GM18951 (cell line): ENCODE results near the gene CMTR2.
"Not testable (repeated sequence)": the region's sequence is repeated elsewhere in the genome, so short reads cannot be mapped to it uniquely, and the experiment has no call there.

ENCODE experiments used
- POLR2A ChIP-seq: IDR thresholded peaks from 4 replicates; pipeline ENCODE4 v1.6.1; 2011; ENCODE audit warnings: mild to moderate bottlenecking; ENCODE audit not compliant: insufficient read length, insufficient read depth; ENCODE audit errors: extremely low read depth
- in situ Hi-C: fragments of 300-500 bp; cut with MboI; formaldehyde crosslinking; loops from one replicate; pipeline ENCODE4 v1.12.0; 2022; ENCODE audit warnings: low sequenced_read_pairs, mixed read lengths, inconsistent platforms; ENCODE audit not compliant: unreplicated experiment

Gene CMTR2

DNA sequence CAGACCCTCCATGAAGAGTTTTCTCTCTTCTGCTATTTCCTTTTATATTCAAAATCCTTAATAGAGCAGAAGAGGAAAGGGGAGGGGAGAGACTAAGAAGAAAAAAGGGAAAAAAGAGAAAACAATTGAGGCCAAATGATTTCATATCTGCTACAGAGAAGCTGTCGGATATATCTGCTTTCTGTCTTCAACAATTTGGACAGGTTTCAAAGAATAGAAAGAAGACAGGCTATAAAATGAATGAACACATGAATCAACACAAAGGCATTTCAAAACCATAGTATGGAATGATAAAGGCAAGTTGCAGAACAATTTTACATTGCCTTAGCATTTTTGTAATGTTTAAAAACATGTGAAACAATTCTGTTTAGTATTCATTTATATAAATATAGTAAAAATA, 4.7 kb upstream of the CMTR2 start:
- in situ Hi-C loops, result no loop called here
- TF ChIP-seq POLR2A, result no peak

DNA sequence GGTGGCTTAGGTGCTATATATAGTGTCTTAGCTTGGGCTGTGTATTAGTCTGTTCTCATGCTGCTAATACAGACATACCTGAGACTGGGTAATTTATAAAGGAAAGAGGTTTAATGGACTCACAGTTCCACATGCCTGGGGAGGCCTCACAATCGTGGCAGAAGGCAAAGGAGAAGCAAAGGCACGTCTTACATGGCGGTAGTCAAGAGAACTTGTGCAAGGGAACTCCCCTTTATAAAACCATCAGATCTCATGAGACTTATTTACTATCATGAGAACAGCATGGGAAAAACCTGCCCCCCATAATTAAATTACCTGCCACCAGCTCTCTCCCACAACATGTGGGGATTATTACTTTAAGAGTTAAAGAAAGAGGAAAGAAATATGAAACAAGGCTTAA, 2.9 kb upstream of the CMTR2 start:
- in situ Hi-C loops, result not testable (repeated sequence)

DNA sequence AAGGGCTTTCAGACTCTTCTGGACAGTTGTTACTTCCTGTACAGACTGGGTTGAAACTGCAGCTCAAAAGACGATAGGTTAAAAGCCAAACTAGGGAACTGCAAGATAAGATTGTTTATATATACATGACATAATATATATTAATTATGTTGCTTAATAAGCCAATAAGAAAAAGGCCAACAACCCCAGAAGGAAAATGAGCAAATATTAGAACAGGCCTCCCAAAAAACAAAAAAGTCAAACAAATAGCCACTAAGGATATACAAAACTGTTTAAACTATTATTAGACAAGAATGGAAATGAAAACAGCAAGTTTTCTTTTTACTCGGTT, 495 bp upstream of the CMTR2 start:
- in situ Hi-C loops, result no loop called here
- no peak for TF ChIP-seq POLR2A

DNA sequence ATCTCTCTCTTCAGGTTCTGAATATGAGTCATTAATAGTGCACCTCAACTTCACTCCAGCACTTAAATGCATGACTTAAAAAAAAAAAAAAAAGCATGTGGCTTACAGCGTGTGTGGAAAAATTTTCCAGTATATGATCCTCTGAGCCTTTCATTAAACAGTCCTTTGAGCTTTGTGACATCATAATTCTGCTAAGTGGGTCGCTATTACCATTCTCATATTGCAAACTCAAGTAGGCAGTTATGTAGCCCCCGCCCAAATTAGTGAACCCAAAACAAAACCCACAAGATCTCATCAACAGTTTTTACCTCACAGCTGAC, 672 bp downstream of the CMTR2 start:
- in situ Hi-C loops, result no loop called here

DNA sequence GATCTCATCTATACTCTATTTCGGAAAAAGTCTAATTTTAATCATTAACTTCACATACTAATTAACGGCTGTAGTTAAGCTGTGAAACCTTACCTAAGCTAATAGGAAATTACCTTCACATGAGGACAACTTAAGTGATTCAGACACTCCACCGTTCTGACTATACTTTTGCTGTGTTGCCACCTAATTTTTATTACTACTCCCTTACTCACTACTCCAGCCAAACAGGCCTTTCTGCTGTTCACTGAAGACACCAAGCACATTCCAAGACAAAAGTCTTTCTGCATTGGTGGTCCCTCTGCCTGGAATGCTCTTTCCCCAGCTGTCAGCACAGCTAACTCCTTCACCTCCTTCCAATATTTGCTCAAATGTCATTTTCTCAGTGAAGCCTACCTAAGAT, 1.3 kb downstream of the CMTR2 start:
- in situ Hi-C loops, result no loop called here
- no peak for TF ChIP-seq POLR2A

More for the DNA sequence above, 672 bp downstream of the CMTR2 start:
- TF ChIP-seq POLR2A, result no peak

DNA sequence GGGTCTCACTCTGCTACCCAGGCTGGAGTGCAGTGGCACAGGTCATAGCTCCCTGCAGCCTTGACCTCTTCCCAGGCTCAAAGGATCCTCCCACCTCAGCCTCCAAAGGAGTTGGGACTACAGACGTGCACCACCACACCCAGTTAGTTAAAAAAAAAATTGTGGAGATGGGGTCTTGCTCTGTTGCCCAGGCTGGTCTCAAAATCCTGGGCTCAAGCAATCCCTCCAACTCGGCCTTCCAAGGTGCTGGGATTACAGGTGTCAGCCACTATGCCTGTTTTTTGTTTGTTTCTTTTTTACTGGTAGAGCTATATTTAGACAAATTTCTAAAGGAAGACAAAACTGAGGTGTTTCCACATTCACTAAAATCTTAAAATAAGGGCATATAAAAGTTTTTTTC, 1.7 kb downstream of the CMTR2 start:
- in situ Hi-C loops, result no loop called here
- TF ChIP-seq POLR2A, result no peak

DNA sequence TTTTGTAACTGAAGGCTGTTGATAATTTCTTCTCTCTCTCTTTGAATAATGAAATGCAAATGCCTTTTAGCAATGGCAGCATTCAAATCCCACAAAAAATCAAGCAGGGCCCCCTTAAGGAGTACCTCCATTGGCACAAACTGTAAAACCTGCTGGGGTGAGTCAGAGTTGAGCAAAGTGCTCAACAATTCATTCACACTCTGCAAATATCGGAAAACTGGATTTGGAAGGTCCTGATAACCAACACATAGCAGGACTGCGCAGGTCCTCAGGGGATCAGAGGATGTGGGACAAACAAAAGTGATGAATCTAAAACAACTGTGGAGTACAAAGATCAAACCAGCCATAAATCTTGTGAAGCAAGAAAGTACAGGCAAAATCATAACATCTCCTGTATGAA, 5.6 kb downstream of the CMTR2 start:
- TF ChIP-seq POLR2A, result no peak
- in situ Hi-C loops, result no loop called here

DNA sequence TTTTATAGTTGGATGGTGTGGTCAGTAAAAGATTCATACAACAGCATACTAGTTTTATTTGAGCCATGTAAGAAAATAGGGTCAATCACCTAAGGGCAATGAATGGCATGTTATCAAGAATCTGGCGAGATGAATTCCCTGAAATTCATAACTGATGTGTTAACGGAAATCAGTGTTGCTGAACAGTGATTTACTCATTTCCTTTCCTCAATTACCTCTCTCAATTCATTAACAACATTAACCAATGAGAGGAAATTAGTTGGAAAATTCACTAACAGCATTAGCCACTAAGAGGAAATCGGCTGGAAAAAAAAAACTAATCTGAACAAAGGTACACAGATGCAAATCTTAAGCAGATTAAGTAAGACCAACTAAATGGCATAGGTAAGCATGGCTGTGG, 6.3 kb downstream of the CMTR2 start:
- in situ Hi-C loops, result no loop called here
- TF ChIP-seq POLR2A, result no peak

DNA sequence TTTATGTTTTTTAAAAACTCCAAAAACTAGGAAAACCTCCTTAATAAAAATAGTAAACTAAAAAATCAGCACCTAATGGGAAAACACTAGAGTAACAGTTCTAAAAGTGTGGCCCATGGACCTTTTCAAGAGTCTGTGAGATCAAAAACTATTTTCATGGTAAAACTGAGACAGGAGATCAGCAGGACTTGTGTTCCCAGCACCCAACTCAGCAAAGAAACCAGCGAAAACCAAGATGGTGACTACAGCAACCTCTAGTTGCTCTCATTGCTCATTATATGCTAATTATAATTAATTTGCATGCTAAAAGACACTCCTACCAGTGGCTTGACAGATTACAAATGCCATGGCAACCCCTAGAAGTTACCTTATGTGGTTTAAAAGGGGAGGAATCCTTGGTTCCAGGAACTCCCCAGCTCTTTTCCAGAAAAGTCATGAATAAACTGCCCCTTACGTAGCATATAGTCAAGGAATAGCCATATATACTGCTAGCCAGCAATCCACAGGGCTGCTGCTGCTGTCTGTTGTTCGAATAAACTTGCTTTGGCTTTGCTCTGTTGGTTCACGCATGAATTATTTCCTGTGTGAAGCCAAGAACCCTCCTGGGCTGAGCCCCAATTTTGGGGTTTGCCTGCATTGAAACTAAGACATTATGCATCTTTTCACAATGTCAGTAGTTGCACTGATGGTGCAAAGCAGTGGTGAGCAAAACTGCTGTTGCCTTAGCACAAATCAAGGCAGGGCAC, 12.4 kb downstream of the CMTR2 start:
- no peak for TF ChIP-seq POLR2A
- in situ Hi-C loops, result no loop called here

DNA sequence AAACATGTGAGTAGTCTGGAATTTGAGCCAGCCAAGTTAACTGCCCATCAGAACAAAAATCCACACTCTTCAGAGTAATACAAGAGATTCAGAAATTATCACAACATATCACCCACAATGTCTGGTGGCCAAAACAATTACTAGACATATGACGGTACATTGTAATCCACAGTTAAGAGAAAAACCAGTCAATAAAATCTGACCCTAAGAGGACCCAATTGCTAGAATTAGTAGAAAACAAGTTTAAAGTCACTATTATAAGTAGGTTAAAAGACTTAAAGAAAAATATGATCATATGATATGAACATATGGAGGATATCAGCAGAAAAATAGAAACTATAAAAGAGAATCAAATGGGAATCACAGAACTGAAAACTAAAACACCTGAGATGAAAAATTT, 15.8 kb downstream of the CMTR2 start:
- in situ Hi-C loops, result no loop called here
- no peak for TF ChIP-seq POLR2A

DNA sequence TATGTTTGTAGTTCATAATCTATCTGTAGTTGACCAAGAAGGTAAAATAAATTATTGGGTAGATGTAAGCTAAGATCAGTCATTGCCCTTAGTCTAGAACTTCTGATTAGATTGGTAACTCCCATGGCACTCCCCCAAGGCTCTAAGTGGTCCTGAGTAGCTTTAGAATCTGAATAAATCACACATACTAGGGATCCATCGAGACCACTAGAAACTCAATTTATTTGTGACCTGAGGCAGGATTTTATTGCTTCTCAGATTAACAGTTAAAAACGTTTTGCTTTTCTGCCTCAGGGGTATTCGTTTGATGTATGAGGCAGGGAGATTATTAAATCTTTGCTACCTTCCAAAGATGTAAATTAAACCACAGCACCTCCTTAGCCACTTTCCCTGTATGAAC, 24.9 kb downstream of the CMTR2 start:
- in situ Hi-C loops, result no loop called here
- TF ChIP-seq POLR2A, result no peak

DNA sequence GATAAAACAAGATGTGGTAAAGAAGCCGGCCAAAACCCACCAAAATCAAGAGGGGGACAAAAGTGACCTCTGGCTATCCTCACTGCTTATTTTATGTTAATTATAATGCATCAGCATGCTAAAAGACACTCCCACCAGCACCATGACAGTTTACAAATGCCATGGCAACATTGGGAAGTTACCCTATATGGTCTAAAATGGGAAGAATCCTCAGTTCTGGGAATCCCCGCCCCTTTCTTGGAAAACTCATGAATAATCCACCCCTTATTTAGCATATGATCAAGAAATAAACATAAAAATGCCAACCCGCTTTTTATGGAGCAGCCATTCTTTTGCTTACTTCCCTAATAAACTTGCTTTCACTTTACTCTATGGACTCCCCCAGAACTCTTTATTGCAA, 25.6 kb downstream of the CMTR2 start:
- TF ChIP-seq POLR2A, result no peak
- in situ Hi-C loops, result no loop called here

DNA sequence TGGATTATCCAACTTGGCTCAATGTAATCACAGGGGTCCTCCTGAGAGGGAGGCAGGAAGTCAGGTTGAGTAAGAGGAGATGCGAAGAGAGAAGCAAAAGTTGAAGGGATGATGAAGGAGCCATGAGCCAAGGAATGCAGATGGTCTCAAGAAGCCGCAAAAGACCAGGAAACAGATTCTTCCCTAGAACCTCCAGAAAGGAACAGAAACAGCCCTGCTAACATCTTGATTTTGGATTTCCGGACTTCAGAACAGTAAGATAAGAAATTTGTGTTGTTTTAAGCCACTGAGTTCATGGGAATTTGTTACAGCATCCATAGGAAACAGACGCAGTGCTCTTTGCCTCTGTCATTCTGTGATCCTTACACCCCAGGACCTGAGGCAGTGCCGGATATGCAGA, 26.8 kb downstream of the CMTR2 start:
- in situ Hi-C loops, result no loop called here
- TF ChIP-seq POLR2A, result no peak

DNA sequence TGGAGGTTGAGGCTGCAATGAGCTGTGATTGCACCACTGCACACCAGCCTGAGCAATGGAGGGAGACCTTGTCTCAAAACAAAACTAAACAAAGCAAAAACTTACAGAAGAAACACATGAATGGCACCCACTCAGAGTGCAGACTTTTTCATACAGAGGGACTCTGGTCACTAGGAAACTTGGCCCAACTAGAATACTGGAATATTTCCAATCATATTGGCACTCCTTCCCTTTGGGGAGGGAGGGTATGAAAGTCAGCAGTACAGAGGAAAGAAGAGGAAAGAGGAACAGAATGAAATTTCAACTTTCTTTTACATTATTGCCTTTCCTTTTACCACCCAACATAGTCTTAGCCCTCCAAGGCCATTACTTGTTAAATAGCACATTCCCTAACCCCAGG, 28.2 kb downstream of the CMTR2 start:
- TF ChIP-seq POLR2A, result no peak
- in situ Hi-C loops, result no loop called here

DNA sequence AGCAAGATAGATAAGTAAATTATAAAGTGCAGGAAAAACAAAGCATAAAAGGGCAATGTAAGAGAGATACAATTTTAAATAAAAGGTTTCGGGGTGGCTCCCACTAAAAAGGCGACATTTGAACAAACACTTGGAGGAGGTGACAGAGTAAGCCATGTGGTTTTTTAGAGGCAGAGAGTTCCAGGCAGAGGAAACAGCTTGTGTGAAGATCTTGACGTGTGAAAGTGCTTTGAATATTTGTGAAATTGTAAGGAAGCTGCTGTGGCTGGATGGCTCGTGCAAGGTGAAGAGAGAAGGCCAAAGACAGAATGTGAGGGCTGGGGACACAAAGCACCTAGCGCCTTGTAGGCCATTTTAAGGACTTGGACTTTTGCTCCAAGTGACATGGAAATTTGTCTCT, 30.1 kb downstream of the CMTR2 start:
- in situ Hi-C loops, result no loop called here
- TF ChIP-seq POLR2A, result no peak
